ENCODE measurements around the gene ZMYND19. TPM values are rescaled to one million over a fixed set of nuclear protein-coding genes. Genes with fewer than 3 reads are reported as not detected.
"Not testable (repeated sequence)": the region's sequence is repeated elsewhere in the genome, so short reads cannot be mapped to it uniquely, and the experiment has no call there.

The ZMYND19 gene
- total RNA-seq, 4 donors from 2014 or later, result 5.8 to 15.2 (median 11.8) TPM

DNA sequence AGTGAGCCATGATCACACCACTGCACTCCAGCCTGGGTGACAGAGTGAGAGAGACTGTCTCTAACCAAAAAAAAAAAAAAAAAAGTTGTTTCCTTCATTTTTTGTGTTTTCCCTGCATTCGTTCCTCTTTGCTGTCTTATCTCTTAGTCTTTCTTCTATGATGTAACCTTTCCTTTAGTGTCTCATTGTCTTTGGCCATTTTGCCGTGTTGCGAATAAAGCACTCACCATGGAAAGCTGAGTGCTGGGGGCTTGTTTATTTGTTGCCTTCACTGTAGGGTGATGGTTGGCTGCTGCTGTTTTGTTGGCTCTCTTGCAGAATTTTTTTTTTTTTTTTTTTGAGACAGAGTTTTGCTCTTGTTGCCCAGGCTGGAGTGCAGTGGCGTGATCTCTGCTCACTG is 36.2 kb upstream of the ZMYND19 start:
- H3K9me3 ChIP-seq, result no peaks in the 10 kb centered on the region
- H3K4me1 ChIP-seq, result peaks cover 28 to 30% of the 10 kb centered on the region in 2 donors
- no peak overlapping the region for H3K27ac ChIP-seq
- in situ Hi-C loops (cut with MboI; ENCODE audit: low sequenced_read_pairs in 4 of 4) (no loop called here), intact Hi-C loops (cut with DNase I; ENCODE audit: low total_unique reads) (no loop called here)
- TF ChIP-seq, protein P1, sequence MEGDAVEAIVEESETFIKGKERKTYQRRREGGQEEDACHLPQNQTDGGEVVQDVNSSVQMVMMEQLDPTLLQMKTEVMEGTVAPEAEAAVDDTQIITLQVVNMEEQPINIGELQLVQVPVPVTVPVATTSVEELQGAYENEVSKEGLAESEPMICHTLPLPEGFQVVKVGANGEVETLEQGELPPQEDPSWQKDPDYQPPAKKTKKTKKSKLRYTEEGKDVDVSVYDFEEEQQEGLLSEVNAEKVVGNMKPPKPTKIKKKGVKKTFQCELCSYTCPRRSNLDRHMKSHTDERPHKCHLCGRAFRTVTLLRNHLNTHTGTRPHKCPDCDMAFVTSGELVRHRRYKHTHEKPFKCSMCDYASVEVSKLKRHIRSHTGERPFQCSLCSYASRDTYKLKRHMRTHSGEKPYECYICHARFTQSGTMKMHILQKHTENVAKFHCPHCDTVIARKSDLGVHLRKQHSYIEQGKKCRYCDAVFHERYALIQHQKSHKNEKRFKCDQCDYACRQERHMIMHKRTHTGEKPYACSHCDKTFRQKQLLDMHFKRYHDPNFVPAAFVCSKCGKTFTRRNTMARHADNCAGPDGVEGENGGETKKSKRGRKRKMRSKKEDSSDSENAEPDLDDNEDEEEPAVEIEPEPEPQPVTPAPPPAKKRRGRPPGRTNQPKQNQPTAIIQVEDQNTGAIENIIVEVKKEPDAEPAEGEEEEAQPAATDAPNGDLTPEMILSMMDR (IDR thresholded peaks at IDR 0.05 in 4 of 5, conservative IDR thresholded peaks at IDR 0.05 in 1 of 5), result no peak
- no peak for TF ChIP-seq POLR2A (IDR thresholded peaks at IDR 0.05)
- ATAC-seq (no peak), DNase-seq (no peak)
- H3K4me3 ChIP-seq, result no peak overlapping the region
- H3K36me3 ChIP-seq, result no peaks in the 10 kb centered on the region
- H3K27me3 ChIP-seq, result no peaks in the 10 kb centered on the region

DNA sequence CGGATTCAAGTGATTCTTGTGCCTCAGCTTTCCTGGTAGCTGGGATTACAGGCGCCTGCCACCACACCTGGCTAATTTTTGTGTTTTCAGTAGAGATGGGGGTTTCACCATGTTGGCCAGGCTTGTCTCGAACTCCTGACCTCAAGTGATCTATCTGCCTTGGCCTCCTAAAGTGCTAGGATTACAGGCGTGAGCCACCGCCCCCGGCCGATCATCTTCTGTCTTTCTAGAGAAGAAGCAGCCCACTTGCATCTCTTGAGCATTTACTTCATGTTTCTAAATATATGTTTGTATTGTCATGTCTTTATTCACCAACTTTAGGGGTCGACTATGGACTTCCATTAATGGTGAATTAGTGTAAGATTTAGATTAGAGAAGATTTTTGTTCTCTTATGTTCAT is 31.9 kb upstream of the ZMYND19 start:
- intact Hi-C loops (cut with DNase I; ENCODE audit: low total_unique reads); H3K4me3 ChIP-seq; H3K27ac ChIP-seq; H3K27me3 ChIP-seq; DNase-seq; H3K36me3 ChIP-seq; in situ Hi-C loops (cut with MboI; ENCODE audit: low sequenced_read_pairs in 4 of 4); H3K9me3 ChIP-seq; ATAC-seq: not testable (repeated sequence)
- peaks cover 34 to 40% of the 10 kb centered on the region in 2 donors for H3K4me1 ChIP-seq

DNA sequence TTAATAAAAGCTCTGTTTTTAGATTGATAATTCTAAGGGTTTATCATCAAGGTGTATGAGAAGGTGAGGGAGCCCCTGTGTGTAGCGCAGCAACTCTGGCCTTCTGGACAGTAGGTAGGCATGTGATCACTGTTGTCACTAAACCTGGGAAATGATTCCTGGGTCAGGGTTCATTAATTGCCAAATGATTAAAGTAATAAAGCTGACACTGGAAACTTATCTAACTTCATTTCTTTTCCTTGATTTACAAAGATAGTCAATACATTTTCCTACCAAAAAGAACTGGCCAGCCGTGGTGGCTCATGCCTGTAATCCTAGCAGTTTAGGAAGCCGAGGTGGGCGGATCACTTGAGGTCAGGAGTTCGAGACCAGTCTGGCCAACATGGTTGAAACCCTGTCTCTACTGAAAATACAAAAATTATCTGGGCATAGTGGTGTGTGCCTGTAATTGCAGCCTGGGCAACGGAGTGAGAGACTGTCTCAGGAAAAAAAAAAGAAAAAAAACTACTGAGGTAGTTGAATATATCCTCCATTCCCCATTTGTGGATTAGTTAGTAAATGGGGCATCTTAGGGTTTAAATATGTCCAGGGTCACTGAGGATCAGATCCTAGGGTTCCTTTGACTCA is 30.9 kb upstream of the ZMYND19 start:
- ATAC-seq (no peak), DNase-seq (no peak)
- in situ Hi-C loops (cut with MboI; ENCODE audit: low sequenced_read_pairs in 4 of 4), result no loop called here
- intact Hi-C loops (cut with DNase I; ENCODE audit: low total_unique reads), result no loop called here
- TF ChIP-seq POLR2A (IDR thresholded peaks at IDR 0.05), result no peak
- TF ChIP-seq, protein P1 (IDR thresholded peaks at IDR 0.05 in 4 of 5, conservative IDR thresholded peaks at IDR 0.05 in 1 of 5), result peak in 2 of 5 experiments; percentile 17 to 18
- H3K4me1 ChIP-seq, result peaks cover 41 to 43% of the 10 kb centered on the region in 2 donors
- no peaks in the 10 kb centered on the region for H3K9me3 ChIP-seq
- peaks cover 0 to 9% of the 10 kb centered on the region in 2 donors for H3K36me3 ChIP-seq
- H3K27me3 ChIP-seq, result no peaks in the 10 kb centered on the region
- H3K27ac ChIP-seq, result peak overlapping the region in 1 of 4 donors; percentile 82
- peak overlapping the region in 1 of 4 donors; percentile 14 for H3K4me3 ChIP-seq

DNA sequence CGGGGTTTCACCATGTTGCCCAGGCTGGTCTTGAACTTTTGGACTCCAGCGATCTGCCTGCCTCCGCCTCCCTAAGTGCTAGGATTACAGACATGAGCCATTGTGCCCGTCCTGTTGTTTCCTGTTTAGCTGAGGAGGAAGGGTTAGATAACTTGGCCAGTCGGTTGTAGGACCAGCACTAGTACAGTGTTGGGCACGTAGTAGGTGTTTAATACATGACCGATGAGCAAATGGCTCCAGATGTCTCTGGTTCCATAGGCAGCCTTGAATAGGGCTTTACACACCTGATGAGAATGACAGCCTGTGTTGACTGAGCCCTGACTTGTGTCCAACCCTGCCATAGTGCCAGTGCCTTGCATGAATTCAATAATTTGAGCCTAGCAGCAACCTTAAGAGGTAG is 30.3 kb upstream of the ZMYND19 start:
- H3K27ac ChIP-seq, result peak overlapping the region in 2 of 4 donors; percentile 5 to 82
- peak overlapping the region in 3 of 4 donors; percentile 69 to 79 (median 77) for H3K4me3 ChIP-seq
- DNase-seq (no peak), ATAC-seq (no peak)
- in situ Hi-C loops (cut with MboI; ENCODE audit: low sequenced_read_pairs in 4 of 4), result no loop called here
- H3K4me1 ChIP-seq, result peaks cover 41% of the 10 kb centered on the region in 2 donors
- peaks cover 0 to 13% of the 10 kb centered on the region in 2 donors for H3K36me3 ChIP-seq
- TF ChIP-seq POLR2A (IDR thresholded peaks at IDR 0.05), result no peak
- TF ChIP-seq, protein P1 (IDR thresholded peaks at IDR 0.05 in 4 of 5, conservative IDR thresholded peaks at IDR 0.05 in 1 of 5), result no peak
- H3K27me3 ChIP-seq, result no peaks in the 10 kb centered on the region
- H3K9me3 ChIP-seq, result no peaks in the 10 kb centered on the region
- intact Hi-C loops (cut with DNase I; ENCODE audit: low total_unique reads), result no loop called here

- H3K4me1 ChIP-seq, result peaks cover 39 to 41% of the 10 kb centered on the region in 2 donors
- TF ChIP-seq, protein P1 (IDR thresholded peaks at IDR 0.05 in 4 of 5, conservative IDR thresholded peaks at IDR 0.05 in 1 of 5), result no peak
- no peak for TF ChIP-seq POLR2A (IDR thresholded peaks at IDR 0.05)
Observed at GRCh38 chr9:137620048-137620405, 29.7 kb upstream of the ZMYND19 start.

More at GRCh38 chr9:137620048-137620405, 29.7 kb upstream of the ZMYND19 start:
- Histone ChIP-seq H3K4me3 (peak overlapping the region; percentile 60 to 79 (median 73)), H3K36me3 (peaks cover 0 to 19% of the 10 kb centered on the region in 2 donors), H3K9me3 (no peaks in the 10 kb centered on the region), H3K27me3 (no peaks in the 10 kb centered on the region), H3K27ac (peak overlapping the region; percentile 5 to 82 (median 78))
- in situ Hi-C loops (cut with MboI; ENCODE audit: low sequenced_read_pairs in 4 of 4) (no loop called here), intact Hi-C loops (cut with DNase I; ENCODE audit: low total_unique reads) (no loop called here)
- DNase-seq, result no peak
- no peak for ATAC-seq
